Measurements from ENCODE around the gene TAF4B.
"Not testable (repeated sequence)": the region's sequence is repeated elsewhere in the genome, so short reads cannot be mapped to it uniquely, and the experiment has no call there.

TAF4B gene

GRCh38 chr18:26190506-26190905 is 35.7 kb upstream of the TAF4B start:
- ATAC-seq (ENCODE audit: low read depth) (no peak), DNase-seq (ENCODE audit: low spot score) (no peak)
- no peaks in the 10 kb centered on the region for H3K36me3 ChIP-seq (ENCODE audit: low read depth)
- TF ChIP-seq CTCF (IDR thresholded peaks at IDR 0.05; ENCODE audit: poor library complexity, severe bottlenecking): no peak
- H3K27me3 ChIP-seq (ENCODE audit: insufficient read depth, poor library complexity, severe bottlenecking): peaks cover 5% of the 10 kb centered on the region
- no peak overlapping the region for H3K27ac ChIP-seq (ENCODE audit: poor library complexity, severe bottlenecking)
- H3K4me3 ChIP-seq (ENCODE audit: severe bottlenecking): no peak overlapping the region
- H3K9me3 ChIP-seq (ENCODE audit: severe bottlenecking): no peaks in the 10 kb centered on the region
- no peaks in the 10 kb centered on the region for H3K4me1 ChIP-seq (ENCODE audit: insufficient read depth, poor library complexity, severe bottlenecking)

- Histone ChIP-seq H3K27me3 (ENCODE audit: insufficient read depth, poor library complexity, severe bottlenecking) (peaks cover 3% of the 10 kb centered on the region), H3K4me1 (ENCODE audit: insufficient read depth, poor library complexity, severe bottlenecking) (no peaks in the 10 kb centered on the region), H3K4me3 (ENCODE audit: severe bottlenecking) (no peak overlapping the region), H3K9me3 (ENCODE audit: severe bottlenecking) (no peaks in the 10 kb centered on the region), H3K27ac (ENCODE audit: poor library complexity, severe bottlenecking) (no peak overlapping the region), H3K36me3 (ENCODE audit: low read depth) (no peaks in the 10 kb centered on the region)
- DNase-seq (ENCODE audit: low spot score) (no peak), ATAC-seq (ENCODE audit: low read depth) (no peak)
- TF ChIP-seq CTCF (IDR thresholded peaks at IDR 0.05; ENCODE audit: poor library complexity, severe bottlenecking): no peak
Observed at GRCh38 chr18:26192233-26192632, 34.0 kb upstream of the TAF4B start.

- Histone ChIP-seq H3K27ac (ENCODE audit: poor library complexity, severe bottlenecking) (no peak overlapping the region), H3K9me3 (ENCODE audit: severe bottlenecking) (no peaks in the 10 kb centered on the region), H3K4me1 (ENCODE audit: insufficient read depth, poor library complexity, severe bottlenecking) (no peaks in the 10 kb centered on the region), H3K36me3 (ENCODE audit: low read depth) (no peaks in the 10 kb centered on the region), H3K4me3 (ENCODE audit: severe bottlenecking) (no peak overlapping the region), H3K27me3 (ENCODE audit: insufficient read depth, poor library complexity, severe bottlenecking) (no peaks in the 10 kb centered on the region)
- no peak for DNase-seq (ENCODE audit: low spot score)
- no peak for ATAC-seq (ENCODE audit: low read depth)
- no peak for TF ChIP-seq CTCF (IDR thresholded peaks at IDR 0.05; ENCODE audit: poor library complexity, severe bottlenecking)
Observed at GRCh38 chr18:26196605-26197004, 29.6 kb upstream of the TAF4B start.

GRCh38 chr18:26202001-26202400 is 24.2 kb upstream of the TAF4B start:
- H3K27ac ChIP-seq (ENCODE audit: poor library complexity, severe bottlenecking); ATAC-seq (ENCODE audit: low read depth); H3K4me1 ChIP-seq (ENCODE audit: insufficient read depth, poor library complexity, severe bottlenecking); H3K36me3 ChIP-seq (ENCODE audit: low read depth); H3K9me3 ChIP-seq (ENCODE audit: severe bottlenecking); H3K27me3 ChIP-seq (ENCODE audit: insufficient read depth, poor library complexity, severe bottlenecking); DNase-seq (ENCODE audit: low spot score); H3K4me3 ChIP-seq (ENCODE audit: severe bottlenecking): not testable (repeated sequence)

GRCh38 chr18:26205318-26205717 is 20.9 kb upstream of the TAF4B start:
- DNase-seq (ENCODE audit: low spot score): no peak
- no peaks in the 10 kb centered on the region for H3K27me3 ChIP-seq (ENCODE audit: insufficient read depth, poor library complexity, severe bottlenecking)
- TF ChIP-seq CTCF (IDR thresholded peaks at IDR 0.05; ENCODE audit: poor library complexity, severe bottlenecking): no peak

More at GRCh38 chr18:26205318-26205717, 20.9 kb upstream of the TAF4B start:
- Histone ChIP-seq H3K36me3 (ENCODE audit: low read depth) (no peaks in the 10 kb centered on the region), H3K4me3 (ENCODE audit: severe bottlenecking) (no peak overlapping the region), H3K27ac (ENCODE audit: poor library complexity, severe bottlenecking) (no peak overlapping the region), H3K4me1 (ENCODE audit: insufficient read depth, poor library complexity, severe bottlenecking) (no peaks in the 10 kb centered on the region), H3K9me3 (ENCODE audit: severe bottlenecking) (no peaks in the 10 kb centered on the region)
- ATAC-seq (ENCODE audit: low read depth): no peak
